HG03025 (cell line): ENCODE data around the gene TRIM31.
A peak's percentile ranks its signal among the peaks of the same experiment; 100 is the strongest.

Source experiments
- ATAC-seq: cut with Tn5 transposase; IDR thresholded peaks from one replicate; pipeline ENCODE4 v1.9.1; 2021; ENCODE audit warnings: mild to moderate bottlenecking, moderate library complexity; ENCODE audit not compliant: unreplicated experiment, low FRiP score

TRIM31 gene

GRCh38 chr6:30092852-30093543 lies 19.9 kb downstream of the TRIM31 start:
- no peak for ATAC-seq

DNA sequence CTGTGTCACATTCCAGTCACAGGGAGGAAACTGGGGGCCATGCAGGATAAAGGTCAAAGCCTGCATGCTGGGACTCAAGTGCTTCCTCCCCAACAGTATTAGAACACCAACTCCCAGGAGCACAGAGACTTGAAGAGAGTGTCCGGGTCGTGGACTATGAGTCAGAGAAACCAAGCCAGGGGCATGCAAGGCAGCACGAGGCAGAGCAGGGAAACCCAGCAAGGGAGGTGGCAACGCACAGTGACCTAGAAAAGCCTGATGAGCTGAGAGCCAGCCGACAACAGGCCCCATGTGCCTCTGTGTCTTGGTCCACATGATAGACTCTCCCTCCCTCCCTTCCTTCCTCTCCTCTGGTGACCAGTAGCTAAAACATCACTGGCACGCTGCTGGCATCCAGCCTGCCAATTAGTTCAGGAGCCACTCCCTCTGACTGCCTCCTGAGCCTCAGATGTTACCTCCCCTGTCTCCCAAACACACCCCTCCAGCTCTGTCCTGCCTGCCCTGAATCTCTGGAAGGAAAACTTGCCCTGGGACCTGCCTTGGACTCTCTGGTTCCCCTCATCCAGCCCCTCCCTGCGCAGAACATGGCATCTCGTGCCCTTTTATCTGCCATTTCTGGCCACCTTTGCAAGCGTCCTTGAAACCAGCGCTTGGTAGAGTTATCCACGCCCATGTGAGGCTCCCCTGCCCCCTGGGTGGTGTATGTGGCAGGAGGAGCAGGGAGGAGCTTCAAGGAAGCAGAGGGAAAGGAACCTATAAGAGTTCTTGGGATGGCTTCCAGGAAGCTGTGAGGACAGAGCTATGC lies 21.1 kb downstream of the TRIM31 start:
- no peak for ATAC-seq

GRCh38 chr6:30087876-30088275 lies 25.0 kb downstream of the TRIM31 start:
- no peak for ATAC-seq

DNA sequence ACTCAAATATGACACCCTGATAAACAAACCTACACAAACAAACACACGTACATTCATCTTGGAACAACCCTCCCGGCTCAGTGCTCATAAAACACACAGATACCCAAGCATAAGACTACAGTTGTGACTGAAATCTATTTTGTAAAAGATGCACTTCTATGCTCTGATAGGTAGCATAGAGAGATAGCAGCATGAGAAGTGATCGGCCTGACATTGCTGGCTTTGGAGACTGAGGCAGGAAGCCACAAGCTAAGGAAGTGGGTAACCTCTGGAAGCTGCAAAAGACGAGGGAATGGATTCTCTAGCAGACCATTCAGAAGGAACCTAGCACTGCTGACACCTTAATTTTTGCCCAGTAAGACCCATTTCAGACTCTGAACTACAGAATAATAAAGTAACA lies 35.7 kb downstream of the TRIM31 start:
- no peak for ATAC-seq

- ATAC-seq, result no peak
These were observed 36.8 kb downstream of the TRIM31 start for GRCh38 chr6:30075790-30076732.

DNA sequence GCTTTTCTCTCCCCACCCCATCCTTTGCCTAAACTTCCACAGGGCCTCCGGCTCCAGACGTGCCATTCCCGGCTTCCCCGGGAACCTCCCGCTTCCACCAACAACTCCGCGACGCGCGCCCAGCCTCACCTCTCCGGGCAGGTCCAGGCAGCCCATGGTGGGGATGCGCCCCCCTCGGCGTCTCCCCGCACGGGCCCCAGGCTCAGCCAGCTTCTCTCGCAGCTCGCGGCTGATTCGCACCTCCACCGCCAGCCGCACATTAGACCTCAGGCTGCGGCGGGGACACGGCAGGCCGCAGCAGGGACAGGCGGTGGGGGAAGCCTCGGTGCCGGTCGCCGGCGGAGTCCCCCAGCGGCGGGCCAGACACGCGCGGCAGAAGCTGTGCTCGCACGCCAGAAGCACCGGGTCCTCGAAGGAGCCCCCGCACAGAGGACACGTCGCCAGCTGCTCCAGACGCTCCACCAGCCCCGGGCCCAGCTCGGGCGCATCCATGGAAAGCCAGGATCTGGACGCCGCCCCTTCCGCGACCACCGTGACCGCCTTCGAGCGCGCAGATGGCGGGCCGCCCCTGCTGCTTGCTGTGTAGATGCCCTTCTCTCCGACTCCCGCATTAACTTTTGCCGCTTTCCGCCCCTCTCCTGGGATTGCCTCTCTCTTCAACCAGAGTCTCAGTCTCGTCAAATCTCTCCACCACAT lies 37.6 kb downstream of the TRIM31 start, which contains the start of gene RNF39:
Gene RNF39, minus strand, starts transcription at position 676 of the 696 bp plus-strand sequence. Its CDS starts 184 bp downstream, at position 492.
- ATAC-seq, result no peak

DNA sequence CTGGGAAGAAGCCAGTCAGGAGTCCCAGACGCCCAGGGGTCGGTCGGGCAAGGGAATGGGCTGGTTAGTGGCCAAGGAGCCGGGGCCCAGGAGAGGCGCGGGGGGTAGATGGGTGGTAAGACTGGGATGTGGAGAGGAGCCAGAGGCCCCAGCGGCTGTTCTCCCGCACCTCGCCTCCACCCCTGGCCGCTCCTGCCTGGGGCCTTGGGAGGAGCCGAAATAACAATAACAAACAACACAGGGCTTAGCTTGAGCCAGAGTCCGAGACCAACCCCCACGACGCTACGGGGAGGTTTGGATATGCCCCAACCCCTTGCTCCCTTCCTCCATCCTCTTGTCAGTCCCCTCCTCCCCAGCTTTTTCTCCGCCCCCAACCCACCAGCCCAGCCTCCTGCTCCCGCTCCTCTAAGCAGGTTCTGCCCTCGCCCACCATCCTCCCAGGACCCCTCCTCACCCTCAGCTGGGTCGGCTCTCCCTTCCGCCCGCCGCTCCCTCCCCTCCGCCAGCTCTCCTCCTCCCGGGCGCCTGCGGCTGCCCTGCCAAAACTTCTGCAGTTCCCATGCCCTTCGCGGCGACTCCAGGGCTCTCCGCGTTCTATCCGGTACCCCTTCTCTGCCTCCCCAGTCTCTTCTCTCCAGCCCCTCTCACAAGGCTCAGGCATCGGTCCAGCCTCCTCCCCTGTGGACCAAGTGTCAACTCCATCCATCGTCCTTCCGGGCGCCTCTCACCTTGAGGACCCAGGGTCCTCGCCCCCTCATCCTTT lies 38.4 kb downstream of the TRIM31 start:
- no peak for ATAC-seq

DNA sequence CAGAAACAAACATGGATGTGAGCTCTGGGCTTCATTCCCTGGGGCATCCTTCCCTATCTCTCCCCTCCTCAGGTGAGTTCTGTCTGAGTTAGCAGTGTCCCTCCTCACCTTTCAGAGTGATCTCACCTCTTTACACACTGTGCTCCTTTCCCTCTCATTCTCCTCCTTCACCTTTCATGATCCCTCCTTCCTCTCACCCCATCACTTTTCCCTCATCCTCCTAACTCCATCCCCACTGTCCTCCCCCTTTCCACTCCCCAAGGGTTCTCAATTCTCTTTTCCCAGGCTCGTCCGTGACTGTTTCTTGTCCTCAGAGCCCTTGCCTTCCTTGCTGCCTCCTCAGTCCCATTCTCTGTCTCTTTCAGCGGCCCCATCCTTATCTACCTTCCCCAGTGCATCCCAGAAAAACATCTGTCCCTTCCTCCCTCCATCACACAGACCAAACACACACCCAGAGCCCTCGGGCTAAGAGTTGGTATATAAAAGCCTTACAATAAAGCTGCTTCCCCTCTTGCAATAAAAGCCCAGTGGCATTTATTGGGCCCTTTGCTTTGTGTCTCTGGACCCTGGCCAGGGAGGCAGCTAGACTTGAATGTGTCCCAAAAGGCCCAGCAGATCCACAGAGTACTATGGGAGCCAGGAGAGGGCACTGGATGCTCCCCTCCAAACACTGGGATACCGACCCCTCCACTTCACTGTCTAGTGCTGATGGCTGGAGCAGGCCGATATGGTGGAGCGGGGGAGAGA lies 39.2 kb downstream of the TRIM31 start:
- ATAC-seq, result no peak

GRCh38 chr6:30071858-30072257 lies 41.0 kb downstream of the TRIM31 start:
- no peak for ATAC-seq

DNA sequence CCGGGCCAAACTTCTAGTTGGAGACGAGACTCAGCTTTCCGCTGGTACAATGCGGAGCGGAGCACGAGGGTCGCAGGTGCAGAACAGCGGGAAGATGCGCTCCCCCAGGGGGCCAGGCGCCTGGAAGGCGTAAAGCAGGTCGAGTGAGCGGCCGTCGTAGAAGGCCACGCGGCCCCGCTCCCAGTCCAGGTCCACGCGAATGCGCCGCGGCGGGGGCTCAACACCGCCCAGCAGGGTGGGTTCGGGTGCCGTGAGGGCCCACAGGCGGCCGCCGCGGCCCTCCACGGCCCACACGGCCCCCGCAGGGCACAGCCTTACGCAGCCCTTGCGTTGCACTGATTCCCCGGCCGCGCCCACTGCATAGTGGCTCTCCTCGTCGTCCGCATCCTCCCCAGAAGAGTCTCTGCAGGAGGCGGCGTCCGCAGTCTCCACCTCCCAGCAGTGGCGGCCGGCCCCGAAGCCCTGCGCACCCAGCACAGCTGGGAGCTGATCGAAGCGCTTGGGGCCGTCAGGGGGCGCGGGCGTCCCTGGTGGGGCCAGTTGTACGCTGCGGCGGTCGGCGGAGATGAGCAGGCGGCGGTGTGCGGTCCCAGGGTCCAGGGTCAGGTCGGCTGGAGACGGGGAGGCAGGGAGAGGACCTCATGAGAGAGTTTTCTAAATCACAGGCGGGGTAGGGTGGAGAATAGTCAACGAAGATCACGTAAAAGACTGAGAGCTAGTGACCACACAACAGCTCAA lies 41.6 kb downstream of the TRIM31 start:
- no peak for ATAC-seq

GRCh38 chr6:30067460-30068139 lies 45.3 kb downstream of the TRIM31 start:
- no peak for ATAC-seq

- peak; percentile 94 for ATAC-seq
These were observed 46.1 kb downstream of the TRIM31 start, which contains the start of gene PPP1R11 for GRCh38 chr6:30066577-30067459. Gene PPP1R11, plus strand, starts transcription at chr6:30067198. Its CDS starts 213 bp downstream, at chr6:30067411.

GRCh38 chr6:30066082-30066481 lies 46.8 kb downstream of the TRIM31 start:
- no peak for ATAC-seq

DNA sequence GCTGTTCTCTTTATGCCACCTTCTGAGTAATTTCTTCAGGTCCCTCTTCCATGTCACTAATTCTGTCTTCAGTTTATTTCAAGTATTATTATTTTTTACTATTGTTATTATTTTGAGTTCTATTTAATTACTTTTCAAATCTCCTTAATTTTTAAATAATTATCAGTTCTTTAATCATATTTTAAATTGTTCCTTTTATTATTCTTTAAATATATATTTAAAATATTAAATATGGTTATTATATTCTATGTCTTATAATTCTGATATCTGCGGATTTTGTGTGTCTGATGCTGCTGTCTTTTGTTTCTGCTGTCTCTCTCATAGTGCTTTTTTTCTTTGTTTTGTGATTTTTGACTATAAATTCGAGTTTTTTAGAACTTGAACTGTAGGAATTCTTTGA lies 49.6 kb downstream of the TRIM31 start:
- ATAC-seq, result no peak

GRCh38 chr6:30062471-30063178 lies 50.3 kb downstream of the TRIM31 start:
- no peak for ATAC-seq
